GM12891 (cell line): ENCODE results near the gene CRISPLD2.
"Not testable (repeated sequence)": the region's sequence is repeated elsewhere in the genome, so short reads cannot be mapped to it uniquely, and the experiment has no call there.

Experiments
- DNase-seq: peaks from one replicate; pipeline ENCODE4 v3.0.0; 2011; ENCODE audit warnings: low spot score; ENCODE audit not compliant: insufficient read length
- FAIRE-seq: peaks from 2 replicates; lab custom pipeline; 2011; peaks lifted over from hg19 to GRCh38; lab: Jason Lieb, UNC
- PAX5 ChIP-seq: IDR thresholded peaks from 2 replicates; pipeline ENCODE4 v1.6.1; 2011; ENCODE audit warnings: low read length, moderate library complexity, mild to moderate bottlenecking; ENCODE audit not compliant: insufficient read depth, severe bottlenecking
- POLR2A ChIP-seq: IDR thresholded peaks from 2 replicates; pipeline ENCODE4 v1.6.1; 2011; ENCODE audit warnings: low read depth, low read length, control low read depth
- POLR2AphosphoS5 ChIP-seq: IDR thresholded peaks from 2 replicates; pipeline ENCODE4 v1.6.1; 2011; ENCODE audit warnings: low read depth, low read length, control low read depth
- POU2F2 ChIP-seq: IDR thresholded peaks from 2 replicates; pipeline ENCODE4 v1.6.1; 2011; ENCODE audit warnings: low read depth, mild to moderate bottlenecking, control low read depth, low read length, moderate library complexity
- SPI1 ChIP-seq: IDR thresholded peaks from 2 replicates; pipeline ENCODE4 v1.6.1; 2011; ENCODE audit warnings: low read depth, low read length, control low read depth
- TAF1 ChIP-seq: IDR thresholded peaks from 2 replicates; pipeline ENCODE4 v1.6.1; 2011; ENCODE audit warnings: low read depth, low read length, control low read depth

CRISPLD2 gene

GRCh38 chr16:84859681-84860080, 39.9 kb downstream of the CRISPLD2 start:
- no peak for FAIRE-seq
- DNase-seq = no peak
- TF ChIP-seq TAF1 = no peak
- TF ChIP-seq POLR2AphosphoS5 = no peak

- DNase-seq (no peak), FAIRE-seq (no peak)
- TF ChIP-seq PAX5 = no peak
- no peak for TF ChIP-seq POLR2AphosphoS5
- TF ChIP-seq POLR2A = no peak
- no peak for TF ChIP-seq POU2F2
- TF ChIP-seq TAF1 = no peak
- TF ChIP-seq SPI1 = no peak
These were observed 40.6 kb downstream of the CRISPLD2 start for GRCh38 chr16:84860383-84860782.

GRCh38 chr16:84861671-84862070, 41.9 kb downstream of the CRISPLD2 start:
- TF ChIP-seq POLR2A = no peak
- no peak for TF ChIP-seq SPI1
- no peak for DNase-seq
- FAIRE-seq = no peak

- TF ChIP-seq POU2F2 (no peak), PAX5 (no peak), POLR2AphosphoS5 (no peak)
- DNase-seq = no peak
- FAIRE-seq = no peak
These were observed 43.2 kb downstream of the CRISPLD2 start for GRCh38 chr16:84862804-84863480.

GRCh38 chr16:84863481-84863814, 43.7 kb downstream of the CRISPLD2 start:
- DNase-seq (no peak), FAIRE-seq (no peak)
- no peak for TF ChIP-seq PAX5
- TF ChIP-seq POLR2A = no peak
- no peak for TF ChIP-seq TAF1
- TF ChIP-seq SPI1 = no peak
- TF ChIP-seq POLR2AphosphoS5 = no peak
- no peak for TF ChIP-seq POU2F2

GRCh38 chr16:84864326-84864955, 44.7 kb downstream of the CRISPLD2 start:
- FAIRE-seq (no peak), DNase-seq (no peak)
- no peak for TF ChIP-seq PAX5
- no peak for TF ChIP-seq POU2F2
- TF ChIP-seq TAF1 = no peak
- no peak for TF ChIP-seq SPI1
- TF ChIP-seq POLR2AphosphoS5 = no peak
- TF ChIP-seq POLR2A = no peak

- FAIRE-seq (no peak), DNase-seq (no peak)
- no peak for TF ChIP-seq TAF1
- TF ChIP-seq SPI1 = no peak
- no peak for TF ChIP-seq POLR2A
- TF ChIP-seq PAX5 = no peak
- no peak for TF ChIP-seq POU2F2
- no peak for TF ChIP-seq POLR2AphosphoS5
These were observed 47.9 kb downstream of the CRISPLD2 start for GRCh38 chr16:84867696-84868095.

- TF ChIP-seq POLR2AphosphoS5 = no peak
- TF ChIP-seq SPI1 = no peak
- TF ChIP-seq PAX5 = no peak
- TF ChIP-seq POU2F2 = no peak
- TF ChIP-seq TAF1 = no peak
- TF ChIP-seq POLR2A = no peak
- FAIRE-seq (no peak), DNase-seq (no peak)
These were observed 48.5 kb downstream of the CRISPLD2 start for GRCh38 chr16:84868328-84868727.

GRCh38 chr16:84868829-84869472, 49.2 kb downstream of the CRISPLD2 start:
- TF ChIP-seq POU2F2 (no peak), POLR2AphosphoS5 (no peak), PAX5 (no peak), TAF1 (no peak), SPI1 (no peak), POLR2A (no peak)
- DNase-seq (no peak), FAIRE-seq (no peak)

- no peak for FAIRE-seq
- no peak for DNase-seq
- TF ChIP-seq POLR2AphosphoS5 (no peak), PAX5 (no peak), SPI1 (no peak), POU2F2 (no peak), TAF1 (no peak), POLR2A (no peak)
These were observed 49.7 kb downstream of the CRISPLD2 start for GRCh38 chr16:84869473-84869845.

GRCh38 chr16:84872971-84873370, 53.2 kb downstream of the CRISPLD2 start:
- FAIRE-seq, DNase-seq: not testable (repeated sequence)
